Body of pancreas (tissue), 4 donors: ENCODE results near the gene IL1R2.

ENCODE experiments used
- POLR2A ChIP-seq, 3 donors: fragments of 450-650 bp; IDR thresholded peaks; one replicate each; pipeline ENCODE4 v1.6.1; 2016; ENCODE audit warnings: antibody characterized with exemption in 3 of 3, mild to moderate bottlenecking in 2 of 3
- TF ChIP-seq, protein P1 (sequence below), 7 experiments: fragments of 450-650 bp in 4 of 7; fragments of 200-600 bp in 3 of 7; sonication (generic) in 3 of 7; IDR thresholded peaks; one replicate each; pipeline ENCODE4 v1.5.1; 2016 to 2019; ENCODE audit warnings: antibody characterized with exemption in 7 of 7

DNA sequence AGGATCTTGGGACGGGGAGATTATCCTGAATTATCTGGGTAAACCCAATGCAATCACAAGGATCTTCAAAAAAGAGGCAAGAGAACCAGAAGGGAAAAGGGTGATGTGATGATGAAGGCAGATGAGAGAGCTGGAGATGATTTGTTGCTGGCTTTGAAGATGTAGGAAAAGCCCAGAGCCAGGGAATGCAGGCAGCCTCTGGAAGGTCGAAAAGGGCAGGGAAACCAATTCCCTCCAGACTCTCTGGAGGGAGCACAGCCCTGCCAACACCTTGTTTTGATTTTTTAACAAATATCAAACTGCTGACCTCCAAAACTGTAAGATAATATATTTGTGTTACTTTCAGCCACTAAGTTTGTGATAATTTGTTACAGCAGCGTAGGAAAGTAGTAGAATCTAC lies 48.9 kb upstream of the IL1R2 start:
- TF ChIP-seq POLR2A (IDR thresholded peaks at IDR 0.05) = no peak
- TF ChIP-seq, protein P1, sequence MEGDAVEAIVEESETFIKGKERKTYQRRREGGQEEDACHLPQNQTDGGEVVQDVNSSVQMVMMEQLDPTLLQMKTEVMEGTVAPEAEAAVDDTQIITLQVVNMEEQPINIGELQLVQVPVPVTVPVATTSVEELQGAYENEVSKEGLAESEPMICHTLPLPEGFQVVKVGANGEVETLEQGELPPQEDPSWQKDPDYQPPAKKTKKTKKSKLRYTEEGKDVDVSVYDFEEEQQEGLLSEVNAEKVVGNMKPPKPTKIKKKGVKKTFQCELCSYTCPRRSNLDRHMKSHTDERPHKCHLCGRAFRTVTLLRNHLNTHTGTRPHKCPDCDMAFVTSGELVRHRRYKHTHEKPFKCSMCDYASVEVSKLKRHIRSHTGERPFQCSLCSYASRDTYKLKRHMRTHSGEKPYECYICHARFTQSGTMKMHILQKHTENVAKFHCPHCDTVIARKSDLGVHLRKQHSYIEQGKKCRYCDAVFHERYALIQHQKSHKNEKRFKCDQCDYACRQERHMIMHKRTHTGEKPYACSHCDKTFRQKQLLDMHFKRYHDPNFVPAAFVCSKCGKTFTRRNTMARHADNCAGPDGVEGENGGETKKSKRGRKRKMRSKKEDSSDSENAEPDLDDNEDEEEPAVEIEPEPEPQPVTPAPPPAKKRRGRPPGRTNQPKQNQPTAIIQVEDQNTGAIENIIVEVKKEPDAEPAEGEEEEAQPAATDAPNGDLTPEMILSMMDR (IDR thresholded peaks at IDR 0.05) = no peak
